T-helper 2 cell treated with Interferon-gamma antibody and Interleukin-4, amounts not matched to agents 100 ng/mL and 5 ng/mL, for 36 hours (primary cell): Measurements from ENCODE around the gene SYT14. TPM values are rescaled to one million over a fixed set of nuclear protein-coding genes. Genes with fewer than 3 reads are reported as not detected.

ENCODE experiments used
- intact Hi-C: fragments of 100-400 bp; cut with micrococcal nuclease; formaldehyde crosslinking; loops from one replicate; pipeline ENCODE4 v1.15.1; 2023
- total RNA-seq: library from RNA; stranded (reverse); gene quantifications from 2 replicates; pipeline ENCODE4 v1.2.3, GENCODE V29; 2022

Gene SYT14
- total RNA-seq, 1 donor from 2014 or later = not detected

- intact Hi-C loops = no loop called here
These were observed 260.8 kb downstream of the SYT14 start for GRCh38 chr1:210198840-210199239.

DNA sequence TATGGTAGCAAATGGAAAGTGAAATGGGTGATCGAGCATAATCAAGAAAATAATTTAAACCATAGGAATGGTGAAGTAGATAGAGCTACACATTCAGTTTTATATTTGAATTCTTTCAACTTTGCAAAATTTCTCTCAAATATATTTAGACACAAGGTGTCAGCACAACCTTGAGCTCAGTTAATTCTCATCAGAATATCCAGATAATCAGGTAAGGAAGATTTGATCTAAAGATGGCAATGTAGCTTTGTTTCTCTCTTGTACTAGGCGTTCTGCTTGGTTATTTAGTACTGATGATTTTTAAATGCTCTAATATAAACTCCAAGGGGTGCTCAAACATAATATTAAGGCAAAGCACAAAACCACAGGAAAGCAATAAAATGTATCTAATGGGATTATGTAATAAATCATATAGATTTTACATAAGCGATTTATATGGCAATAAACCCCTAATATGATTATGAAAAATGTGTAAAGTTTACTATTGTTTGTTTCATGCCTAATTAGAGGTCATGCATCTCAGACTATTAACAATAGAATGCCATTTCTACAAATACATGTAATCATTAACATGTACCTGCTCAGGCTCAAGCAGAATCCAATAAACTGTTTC is 262.2 kb downstream of the SYT14 start:
- intact Hi-C loops = no loop called here

DNA sequence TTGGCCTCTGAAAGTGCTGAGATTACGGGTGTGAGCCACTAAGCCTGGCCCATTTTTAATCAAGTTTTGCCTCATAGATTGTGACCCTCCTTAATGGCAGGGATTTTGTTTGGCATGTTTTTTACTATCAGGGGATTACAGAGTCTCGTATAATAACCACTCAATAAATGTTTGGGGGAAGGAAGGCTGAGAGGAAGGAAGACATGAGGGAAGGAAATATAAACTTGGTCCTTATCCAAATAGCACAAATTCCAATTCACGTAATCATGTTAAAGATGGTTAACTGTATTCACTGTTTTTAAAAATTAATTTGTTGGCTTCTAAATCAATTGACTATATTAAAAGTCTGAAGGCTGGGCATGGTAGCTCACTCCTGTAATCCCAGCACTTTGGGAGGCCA is 263.7 kb downstream of the SYT14 start:
- intact Hi-C loops = no loop called here

- intact Hi-C loops = no loop called here
These were observed 269.8 kb downstream of the SYT14 start for GRCh38 chr1:210207597-210208450.

GRCh38 chr1:210213335-210213734 is 275.3 kb downstream of the SYT14 start:
- intact Hi-C loops = no loop called here

GRCh38 chr1:210214573-210215409 is 276.8 kb downstream of the SYT14 start:
- intact Hi-C loops = no loop called here

DNA sequence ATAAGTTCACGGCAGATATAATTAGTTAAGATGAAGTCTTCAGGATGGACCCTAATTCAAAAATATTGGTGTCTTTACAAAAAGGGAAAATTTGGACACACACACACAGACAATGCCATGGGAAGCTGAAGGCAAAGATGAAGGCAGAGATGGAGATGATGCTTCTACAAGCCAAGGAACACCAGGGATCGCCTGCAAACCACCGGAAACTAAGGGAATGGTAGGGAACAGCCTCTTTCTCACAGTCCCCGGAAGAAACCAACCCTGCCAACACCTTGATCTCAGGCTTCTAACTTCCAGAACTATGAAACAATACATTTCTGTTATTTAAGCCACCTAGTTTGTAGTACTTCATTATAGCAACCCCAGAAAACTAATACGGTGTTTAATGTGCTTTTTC is 279.5 kb downstream of the SYT14 start:
- intact Hi-C loops = no loop called here

DNA sequence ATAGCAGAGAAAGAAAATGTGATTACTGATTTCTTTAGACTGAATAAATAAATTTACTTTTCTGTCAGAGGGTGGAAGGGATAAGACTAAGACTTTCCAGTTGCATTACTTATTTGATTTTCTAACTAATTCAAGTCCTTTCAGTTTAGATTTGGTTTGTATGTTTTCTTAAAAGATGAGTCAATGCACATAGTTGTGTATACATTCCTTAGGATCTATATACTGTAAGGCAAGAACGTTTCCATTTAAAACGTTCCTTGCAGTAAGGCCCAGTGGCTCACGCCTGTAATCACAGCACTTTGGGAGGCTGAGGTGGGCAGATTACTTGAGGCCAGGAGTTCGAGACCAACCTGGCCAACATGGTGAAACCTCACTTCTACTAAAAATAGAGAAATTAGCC is 280.0 kb downstream of the SYT14 start:
- intact Hi-C loops = no loop called here

Other genes with a start within 250 kb of the SYT14 start
- gene HSD11B1, start 233.4 kb upstream of the SYT14 start, total RNA-seq = 0.36 and 0.61 TPM in 2 replicates
- 446 and 452 TPM in 2 replicates for gene TRAF3IP3, start 182.2 kb upstream of the SYT14 start, total RNA-seq
- gene C1orf74, start 153.7 kb upstream of the SYT14 start, total RNA-seq = 1.8 and 2.1 TPM in 2 replicates
- not detected in 2 replicates for gene IRF6, start 132.1 kb upstream of the SYT14 start, total RNA-seq
- 10.4 and 10.7 TPM in 2 replicates for gene UTP25, start 110.2 kb upstream of the SYT14 start, total RNA-seq